ENCODE results near the gene ERCC6L2. TPM values are rescaled to one million over a fixed set of nuclear protein-coding genes. Genes with fewer than 3 reads are reported as not detected.

ERCC6L2 gene
- total and polyA plus RNA-seq, 9 of the 15 experiments (the other 6 are each of a cell fraction or from before 2014, with no cell fraction given) = 7.8 to 42.8 (median 23.6) TPM

- TF ChIP-seq L3MBTL2 (IDR thresholded peaks at IDR 0.05) = 0 out of 2 replicates have a peak, but pooled peaks have one; percentile 6
- no peak for TF ChIP-seq THRB (CRISPR knock-in tag; conservative IDR thresholded peaks at IDR 0.05)
- TF ChIP-seq SMAD4 (CRISPR knock-in tag; conservative IDR thresholded peaks at IDR 0.05) = no peak
- no peak for TF ChIP-seq ATF4 (CRISPR knock-in tag; IDR thresholded peaks at IDR 0.05)
- no peak for TF ChIP-seq ZNF778 (CRISPR knock-in tag; IDR thresholded peaks at IDR 0.05)
Observed at GRCh38 chr9:95874989-95875304, 544 bp upstream of the ERCC6L2 start (continued).

- 0% methylated on average over 9 of the region's 9 CpGs for WGBS (ENCODE audit: insufficient coverage, low coverage, missing lambda C conversion rate)
- BruUV-seq (replicated peaks) = TSS peak; percentile 70
- no peaks in the 10 kb centered on the region for H3K9me1 ChIP-seq (ENCODE audit: control insufficient read depth, insufficient read depth, low read length)
- H3K27ac ChIP-seq (ENCODE audit: extremely low read depth, low read depth, low read length) = no peak overlapping the region
- peak overlapping the region in 1 of 2 experiments; percentile 96; a peak in 2 of 4 replicates for H3K9ac ChIP-seq (ENCODE audit: insufficient read depth in 1 of 2, low read depth in 2 of 2, low read length in 2 of 2)
- DNase-seq (ENCODE audit: extremely low read depth in 1 of 4, low spot score in 3 of 4) = no peak
- CTCF ChIA-PET (ENCODE audit: low intra/inter-chr PET ratio) = no interaction called here
- ATAC-seq = peak; percentile 29
- no peaks in the 10 kb centered on the region for H4K20me1 ChIP-seq (replicated peaks; ENCODE audit: control insufficient read depth, insufficient read depth, low read length)
- FAIRE-seq = no peak
- peaks cover 4 to 11% of the 10 kb centered on the region in 2 experiments; a peak in 2 of 5 replicates for H3K4me1 ChIP-seq (replicated peaks in 1 of 2; ENCODE audit: control insufficient read depth in 2 of 2, insufficient read depth in 2 of 2, low read length in 2 of 2)
- 0 out of 2 replicates have a peak, but pooled peaks cover 2% of the 10 kb centered on the region for H3K9me3 ChIP-seq (replicated peaks; ENCODE audit: control insufficient read depth, insufficient read depth, low read depth, low read length)
- no peak overlapping the region for H3K4me2 ChIP-seq (ENCODE audit: insufficient read depth, low read length)
- POLR2A ChIA-PET = interaction anchor here (0.6 to 3.4 kb wide), 12 partner anchors 9 to 240 kb away, joined by 3 to 18 read pairs (median 3); no protein-coding TSS in a partner anchor
- intact Hi-C loops (cut with micrococcal nuclease) (no loop called here), in situ Hi-C loops (cut with MboI) (no loop called here)
- no peaks in the 10 kb centered on the region for H3K27me3 ChIP-seq (ENCODE audit: control insufficient read depth in 2 of 2, insufficient read depth in 2 of 2, low read length in 2 of 2)
- H3K36me3 ChIP-seq (ENCODE audit: control insufficient read depth, insufficient read depth, low read length) = peaks cover 10% of the 10 kb centered on the region; the same call in 2 of the 3 replicates
- H3K79me2 ChIP-seq (ENCODE audit: control insufficient read depth, insufficient read depth, low read length) = peaks cover 39% of the 10 kb centered on the region
- no peak overlapping the region for H2AFZ ChIP-seq (ENCODE audit: low read depth, low read length)
- no peak overlapping the region for H3K4me3 ChIP-seq
- TF ChIP-seq KLF13 (tag; IDR thresholded peaks at IDR 0.05; ENCODE audit: borderline replicate concordance, low read depth) (0 out of 2 replicates have a peak, but pooled peaks have one; percentile 3), CHD1 (IDR thresholded peaks at IDR 0.05; ENCODE audit: low read length) (peak; percentile 7), ZNF57 (CRISPR knock-in tag; IDR thresholded peaks at IDR 0.05) (no peak), FOXA1 (IDR thresholded peaks at IDR 0.05; ENCODE audit: borderline replicate concordance) (no peak), ETS2 (tag; IDR thresholded peaks at IDR 0.05; ENCODE audit: borderline replicate concordance, poor library complexity, severe bottlenecking) (no peak), ZNF507 (tag; conservative IDR thresholded peaks at IDR 0.05) (no peak), ZNF436 (CRISPR knock-in tag; IDR thresholded peaks at IDR 0.05) (no peak), SREBF2 (CRISPR knock-in tag; IDR thresholded peaks at IDR 0.05) (no peak), ZBTB11 (CRISPR knock-in tag; IDR thresholded peaks at IDR 0.05) (peak in 1 of 3 experiments; percentile 86; a peak in 2 of 6 replicates), MYBL2 (IDR thresholded peaks at IDR 0.05; ENCODE audit: low read depth) (no peak), MYBL2 (CRISPR knock-in tag; IDR thresholded peaks at IDR 0.05; ENCODE audit: borderline replicate concordance) (no peak), SMAD2 (IDR thresholded peaks at IDR 0.05; ENCODE audit: low read depth, low read length) (no peak)
Observed at GRCh38 chr9:95876138-95876444, 600 bp downstream of the ERCC6L2 start.

Data from K562 (cell line).